GM23338 (cell line): Measurements from ENCODE around the gene IFNL1. TPM values are rescaled to one million over a fixed set of nuclear protein-coding genes. Genes with fewer than 3 reads are reported as not detected.
A peak's percentile ranks its signal among the peaks of the same experiment; 100 is the strongest.

Experiments
- ATAC-seq: fragments of 200-7000 bp; cut with Tn5 transposase; 3 replicates; pipeline ENCODE4 v1.9.1; 2020
- DNase-seq: peaks from one replicate; pipeline ENCODE4 v3.0.0-alpha.2; 2015; ENCODE audit warnings: low spot score
- H2AFZ ChIP-seq: fragments of 200-600 bp; sonication (generic); 2 replicates; pipeline ENCODE4 v1.8.0; 2016; ENCODE audit warnings: antibody characterized with exemption, mild to moderate bottlenecking, moderate library complexity
- H3F3A ChIP-seq: fragments of 200-600 bp; sonication (generic); replicated peaks from 2 replicates; pipeline ENCODE4 v1.8.0; 2017; ENCODE audit warnings: antibody characterized with exemption, mixed run types, low read depth
- H3K27ac ChIP-seq: fragments of 200-600 bp; sonication (generic); 2 replicates; pipeline ENCODE4 v1.6.1; 2016; ENCODE audit warnings: low read depth
- H3K27me3 ChIP-seq: fragments of 200-600 bp; sonication (generic); 2 replicates; pipeline ENCODE4 v1.8.0; 2016; ENCODE audit warnings: mild to moderate bottlenecking, mixed run types, moderate library complexity; ENCODE audit not compliant: insufficient read depth
- H3K36me3 ChIP-seq: fragments of 200-600 bp; sonication (generic); 2 replicates; pipeline ENCODE4 v1.8.0; 2016; ENCODE audit warnings: mild to moderate bottlenecking; ENCODE audit not compliant: insufficient read depth
- H3K4me1 ChIP-seq: fragments of 200-600 bp; sonication (generic); 2 replicates; pipeline ENCODE4 v1.8.0; 2016; ENCODE audit warnings: mild to moderate bottlenecking, moderate library complexity; ENCODE audit not compliant: insufficient read depth
- H3K4me2 ChIP-seq: fragments of 200-600 bp; sonication (generic); 2 replicates; pipeline ENCODE4 v1.7.1; 2017; ENCODE audit warnings: mixed run types
- H3K4me3 ChIP-seq: fragments of 200-600 bp; sonication (generic); 2 replicates; pipeline ENCODE4 v1.6.1; 2016; ENCODE audit warnings: mixed run types
- H3K79me2 ChIP-seq: fragments of 200-600 bp; sonication (generic); replicated peaks from 2 replicates; pipeline ENCODE4 v1.8.0; 2017; ENCODE audit warnings: mild to moderate bottlenecking; ENCODE audit not compliant: insufficient read depth
- H3K9me2 ChIP-seq: fragments of 200-600 bp; sonication (generic); 2 replicates; pipeline ENCODE4 v1.8.0; 2017; ENCODE audit not compliant: insufficient read depth
- H4K20me1 ChIP-seq: fragments of 200-600 bp; sonication (generic); replicated peaks from 2 replicates; pipeline ENCODE4 v1.8.0; 2017; ENCODE audit warnings: mild to moderate bottlenecking; ENCODE audit not compliant: insufficient read depth
- H3K27ac Mint-ChIP-seq: 2 replicates; pipeline ENCODE4 v1.8.0; 2020; ENCODE audit warnings: inconsistent platforms, mild to moderate bottlenecking, moderate library complexity, mixed read lengths
- H3K27me3 Mint-ChIP-seq: 3 replicates; pipeline ENCODE4 v1.8.0; 2022; ENCODE audit warnings: low read depth, mild to moderate bottlenecking, moderate library complexity, mixed read lengths, inconsistent platforms; ENCODE audit not compliant: insufficient read depth, poor library complexity
- H3K36me3 Mint-ChIP-seq: 3 replicates; pipeline ENCODE4 v1.8.0; 2021; ENCODE audit warnings: low read depth, mild to moderate bottlenecking, inconsistent platforms, moderate library complexity, mixed read lengths
- H3K4me1 Mint-ChIP-seq: 3 replicates; pipeline ENCODE4 v1.8.0; 2020; ENCODE audit warnings: mild to moderate bottlenecking, inconsistent platforms, mixed read lengths
- H3K4me3 Mint-ChIP-seq: 3 replicates; pipeline ENCODE4 v1.8.0; 2021; ENCODE audit warnings: moderate library complexity, mild to moderate bottlenecking, inconsistent platforms, mixed read lengths
- H3K9me3 Mint-ChIP-seq: 3 replicates; pipeline ENCODE4 v1.8.0; 2020; ENCODE audit warnings: moderate library complexity, mild to moderate bottlenecking, inconsistent platforms, mixed read lengths
- CREB1 ChIP-seq: fragments of 250-450 bp; sonication (Bioruptor Pico); IDR thresholded peaks from 2 replicates; pipeline ENCODE4 v1.5.0; 2020; ENCODE audit warnings: low read depth, mild to moderate bottlenecking, moderate library complexity
- CTCF ChIP-seq, 2 experiments: fragments of 200-600 bp in 1 of 2; sonication (generic) in 1 of 2; conservative IDR thresholded peaks; 2 replicates each; pipeline versions ENCODE4 v1.5.1 to v1.6.1; 2016 to 2017; ENCODE audit warnings: antibody characterized with exemption in 2 of 2, low read depth in 2 of 2, mild to moderate bottlenecking in 2 of 2, moderate library complexity in 1 of 2
- ETS1 ChIP-seq: IDR thresholded peaks from 2 replicates; pipeline ENCODE4 v1.6.1; 2016; ENCODE audit warnings: antibody characterized with exemption
- EZH2 ChIP-seq: fragments of 200-600 bp; sonication (generic); IDR thresholded peaks from one replicate; pipeline ENCODE4 v1.8.0; 2017; ENCODE audit warnings: antibody characterized with exemption, mild to moderate bottlenecking, low read depth; ENCODE audit not compliant: unreplicated experiment
- EZH2phosphoT487 ChIP-seq: fragments of 200-600 bp; sonication (generic); IDR thresholded peaks from one replicate; pipeline ENCODE4 v1.8.1; 2018; ENCODE audit warnings: antibody characterized with exemption; ENCODE audit not compliant: unreplicated experiment
- JUNB ChIP-seq: IDR thresholded peaks from one replicate; pipeline ENCODE4 v1.6.1; 2016; ENCODE audit warnings: antibody characterized with exemption; ENCODE audit not compliant: unreplicated experiment
- NANOG ChIP-seq: IDR thresholded peaks from 2 replicates; pipeline ENCODE4 v1.6.1; 2016; ENCODE audit warnings: antibody characterized with exemption, borderline replicate concordance
- POLR2AphosphoS5 ChIP-seq: IDR thresholded peaks from 2 replicates; pipeline ENCODE4 v1.6.1; 2016; ENCODE audit warnings: antibody characterized with exemption, low read depth
- REST ChIP-seq: IDR thresholded peaks from one replicate; pipeline ENCODE4 v1.6.1; 2018; ENCODE audit warnings: antibody characterized with exemption; ENCODE audit not compliant: unreplicated experiment
- STAT1 ChIP-seq: IDR thresholded peaks from one replicate; pipeline ENCODE4 v1.6.1; 2016; ENCODE audit warnings: antibody characterized with exemption; ENCODE audit not compliant: unreplicated experiment
- ZNF114 ChIP-seq: fragments of 250-450 bp; sonication (Bioruptor Pico); IDR thresholded peaks from 2 replicates; pipeline ENCODE4 v1.5.0; 2020; ENCODE audit warnings: mild to moderate bottlenecking, moderate library complexity
- ZNF331 ChIP-seq: fragments of 250-450 bp; sonication (Bioruptor Pico); IDR thresholded peaks from 2 replicates; pipeline ENCODE4 v1.5.0; 2020; ENCODE audit warnings: low read depth, mild to moderate bottlenecking, moderate library complexity
- ZNF462 ChIP-seq: fragments of 250-450 bp; sonication (Bioruptor Pico); IDR thresholded peaks from 2 replicates; pipeline ENCODE4 v1.5.0; 2020; ENCODE audit warnings: mild to moderate bottlenecking, moderate library complexity
- long read RNA-seq: library from polyadenylated mRNA; unstranded; transcript quantifications from one replicate; pipeline ENCODE4 v2.0.0, GENCODE V29; 2020; ENCODE audit not compliant: unreplicated experiment
- polyA plus RNA-seq: library from polyadenylated mRNA; unstranded; fragments of >200 nt; fragmentation: Nextera tagmentation; extraction: Ambion mirVana; gene quantifications from 2 replicates; pipeline ENCODE4 v1.2.1, GENCODE V29; 2016
- total RNA-seq: library from RNA; depleted of rRNA; stranded (reverse); fragments of >200 nt; shearing (Covaris generic); gene quantifications from 2 replicates; pipeline ENCODE4 v1.2.3, GENCODE V29; 2014; rRNA removed

The IFNL1 gene
- total RNA-seq, result not detected in 2 replicates
- polyA plus RNA-seq, result not detected in 2 replicates
- long read RNA-seq, result 0 reads

GRCh38 chr19:39296055-39296645 is at the start of gene IFNL1:
IFNL1 (plus strand) TSS chr19:39296407; CDS start chr19:39296422, 15 bp downstream.
- H3K4me3 ChIP-seq, result no peak within 1 kb of the TSS
- H3K79me2 ChIP-seq, result no peaks in the 10 kb centered on the region
- H4K20me1 ChIP-seq, result no peaks in the 10 kb centered on the region
- Mint-ChIP-seq H3K4me3 (no peak within 1 kb of the TSS), H3K36me3 (no peaks in the 10 kb centered on the region), H3K27ac (no peak within 1 kb of the TSS), H3K9me3 (no peaks in the 10 kb centered on the region), H3K27me3 (peaks cover 9% of the 10 kb centered on the region), H3K4me1 (peaks cover 3% of the 10 kb centered on the region; the same call in 2 of the 3 replicates)
- peak; percentile 54 for ATAC-seq
- no peaks in the 10 kb centered on the region for H3K4me1 ChIP-seq
- no peaks in the 10 kb centered on the region for H3F3A ChIP-seq
- H3K27ac ChIP-seq, result no peak within 1 kb of the TSS
- no peak within 1 kb of the TSS for H2AFZ ChIP-seq
- no peaks in the 10 kb centered on the region for H3K9me2 ChIP-seq
- TF ChIP-seq CREB1 (CRISPR knock-in tag) (no peak), POLR2AphosphoS5 (no peak), CTCF (conservative IDR thresholded peaks at IDR 0.05; ENCODE audit: low read depth in 2 of 2) (no peak), REST (no peak), ZNF462 (no peak), ZNF331 (CRISPR knock-in tag) (no peak), STAT1 (no peak), NANOG (no peak), ETS1 (no peak), EZH2 (no peak), ZNF114 (CRISPR knock-in tag) (no peak), JUNB (no peak), EZH2phosphoT487 (no peak)
- no peak within 1 kb of the TSS for H3K4me2 ChIP-seq
- peak; percentile 42 for DNase-seq
- no peaks in the 10 kb centered on the region for H3K36me3 ChIP-seq
- H3K27me3 ChIP-seq, result no peaks in the 10 kb centered on the region
